ENCODE results near the gene TOR2A.

The TOR2A gene

DNA sequence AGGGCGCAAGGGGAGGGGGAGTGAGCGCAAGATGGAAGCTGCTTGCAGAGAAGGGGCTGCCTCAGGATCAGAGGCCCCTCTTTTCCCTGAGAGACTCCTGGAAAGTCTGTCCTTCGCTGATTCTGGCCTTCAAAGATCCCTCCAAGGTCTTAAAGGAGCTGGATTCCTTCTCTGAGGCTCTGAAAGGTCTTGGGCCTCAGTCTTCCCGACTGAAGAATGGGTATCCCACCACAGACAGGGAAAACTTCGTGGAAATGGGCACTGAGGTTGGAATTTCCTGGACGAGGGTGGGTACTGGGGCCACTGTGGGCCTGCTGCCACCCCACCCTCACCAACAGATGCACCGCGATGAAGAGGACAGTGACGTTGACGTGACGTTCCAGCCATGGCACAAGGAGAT, 22.7 kb downstream of the TOR2A start:
- H3K27ac ChIP-seq, result no peak overlapping the region
- H3K9me3 ChIP-seq (ENCODE audit: control insufficient read depth, low read length), result no peaks in the 10 kb centered on the region
- H3K4me2 ChIP-seq (ENCODE audit: low read length), result no peak overlapping the region
- H3K9ac ChIP-seq, result no peak overlapping the region
- H3K4me3 ChIP-seq (ENCODE audit: low read depth, low read length), result no peak overlapping the region
- no peaks in the 10 kb centered on the region for H3K4me1 ChIP-seq
- no peaks in the 10 kb centered on the region for H3K79me2 ChIP-seq
- no peak overlapping the region for H2AFZ ChIP-seq
- no peaks in the 10 kb centered on the region for H3K36me3 ChIP-seq (ENCODE audit: control insufficient read depth, insufficient read depth, low read length)
- TF ChIP-seq CTCF (IDR thresholded peaks at IDR 0.05), result no peak
- H3K27me3 ChIP-seq (ENCODE audit: control insufficient read depth, insufficient read depth, low read length), result no peaks in the 10 kb centered on the region

GRCh38 chr9:127711831-127712274, 23.2 kb downstream of the TOR2A start:
- Histone ChIP-seq H3K4me3 (ENCODE audit: low read depth, low read length) (no peak overlapping the region), H3K4me2 (ENCODE audit: low read length) (no peak overlapping the region), H3K9me3 (ENCODE audit: control insufficient read depth, low read length) (no peaks in the 10 kb centered on the region), H2AFZ (no peak overlapping the region), H3K4me1 (no peaks in the 10 kb centered on the region), H3K79me2 (no peaks in the 10 kb centered on the region), H3K27me3 (ENCODE audit: control insufficient read depth, insufficient read depth, low read length) (no peaks in the 10 kb centered on the region), H3K27ac (no peak overlapping the region), H3K9ac (no peak overlapping the region), H3K36me3 (ENCODE audit: control insufficient read depth, insufficient read depth, low read length) (no peaks in the 10 kb centered on the region)
- no peak for TF ChIP-seq CTCF (IDR thresholded peaks at IDR 0.05)

- Histone ChIP-seq H3K79me2 (no peaks in the 10 kb centered on the region), H3K4me1 (no peaks in the 10 kb centered on the region)
Observed at GRCh38 chr9:127711226-127711701, 23.8 kb downstream of the TOR2A start.

GRCh38 chr9:127710204-127710783, 24.8 kb downstream of the TOR2A start:
- Histone ChIP-seq H3K27me3 (ENCODE audit: control insufficient read depth, insufficient read depth, low read length) (no peaks in the 10 kb centered on the region), H3K36me3 (ENCODE audit: control insufficient read depth, insufficient read depth, low read length) (no peaks in the 10 kb centered on the region), H3K4me1 (no peaks in the 10 kb centered on the region), H3K27ac (no peak overlapping the region), H3K4me3 (ENCODE audit: low read depth, low read length) (no peak overlapping the region), H3K9me3 (ENCODE audit: control insufficient read depth, low read length) (no peaks in the 10 kb centered on the region), H3K9ac (no peak overlapping the region), H3K79me2 (no peaks in the 10 kb centered on the region), H2AFZ (no peak overlapping the region), H3K4me2 (ENCODE audit: low read length) (no peak overlapping the region)
- no peak for TF ChIP-seq CTCF (IDR thresholded peaks at IDR 0.05)

More at GRCh38 chr9:127711226-127711701, 23.8 kb downstream of the TOR2A start:
- no peak overlapping the region for H3K4me3 ChIP-seq (ENCODE audit: low read depth, low read length)
- TF ChIP-seq CTCF (IDR thresholded peaks at IDR 0.05), result no peak
- no peaks in the 10 kb centered on the region for H3K9me3 ChIP-seq (ENCODE audit: control insufficient read depth, low read length)
- H3K27me3 ChIP-seq (ENCODE audit: control insufficient read depth, insufficient read depth, low read length), result no peaks in the 10 kb centered on the region
- H3K36me3 ChIP-seq (ENCODE audit: control insufficient read depth, insufficient read depth, low read length), result no peaks in the 10 kb centered on the region
- no peak overlapping the region for H3K27ac ChIP-seq
- no peak overlapping the region for H2AFZ ChIP-seq
- no peak overlapping the region for H3K4me2 ChIP-seq (ENCODE audit: low read length)
- H3K9ac ChIP-seq, result no peak overlapping the region

DNA sequence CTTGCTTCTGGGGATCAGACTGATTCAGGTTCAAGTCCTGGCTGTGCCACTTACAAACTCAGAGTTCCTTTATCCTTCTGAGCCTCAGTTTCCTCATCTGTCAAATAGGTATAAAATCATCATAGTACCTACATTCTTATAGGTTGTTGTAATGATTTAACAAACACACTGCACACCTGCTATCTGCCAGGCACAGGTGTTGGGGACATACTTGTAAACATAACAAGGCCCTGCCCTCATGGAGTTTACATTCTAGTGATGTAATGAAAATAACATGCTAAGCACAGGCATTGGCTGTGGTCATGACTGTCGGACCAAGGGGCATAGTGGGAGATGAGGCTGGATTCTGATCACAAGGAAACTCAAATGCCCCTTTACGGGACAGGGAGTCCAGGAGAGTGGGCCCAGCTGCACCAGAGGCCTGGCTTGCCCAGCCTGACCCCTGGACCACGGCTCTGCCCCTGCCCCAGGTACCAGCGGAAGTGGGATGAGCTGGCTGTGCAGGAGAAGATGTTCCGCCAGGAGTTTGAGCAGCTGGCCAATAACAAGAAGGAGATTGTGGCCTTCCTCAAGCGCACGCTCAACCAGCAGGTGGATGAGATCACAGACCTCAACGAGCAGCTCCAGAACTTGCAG, 26.0 kb downstream of the TOR2A start:
- Histone ChIP-seq H3K36me3 (ENCODE audit: control insufficient read depth, insufficient read depth, low read length) (no peaks in the 10 kb centered on the region), H3K4me3 (ENCODE audit: low read depth, low read length) (no peak overlapping the region), H3K27me3 (ENCODE audit: control insufficient read depth, insufficient read depth, low read length) (no peaks in the 10 kb centered on the region), H3K79me2 (no peaks in the 10 kb centered on the region), H2AFZ (no peak overlapping the region), H3K4me2 (ENCODE audit: low read length) (no peak overlapping the region), H3K9me3 (ENCODE audit: control insufficient read depth, low read length) (no peaks in the 10 kb centered on the region), H3K4me1 (no peaks in the 10 kb centered on the region), H3K27ac (no peak overlapping the region), H3K9ac (no peak overlapping the region)
- no peak for TF ChIP-seq CTCF (IDR thresholded peaks at IDR 0.05)

Data from parathyroid adenoma (tissue), 2 donors.